K562 (cell line): ENCODE results near the gene OTOA. TPM values are rescaled to one million over a fixed set of nuclear protein-coding genes. Genes with fewer than 3 reads are reported as not detected.
A peak's percentile ranks its signal among the peaks of the same experiment; 100 is the strongest.

Experiments
- ATAC-seq: fragments of 200-7000 bp; cut with Tn5 transposase; 3 replicates; pipeline ENCODE4 v1.9.1; 2020; ENCODE audit warnings: moderate library complexity
- BruUV-seq: library from RNA; stranded (reverse); fragments of 400-500 nt; replicated peaks from 2 replicates; lab custom pipeline; 2021; lab: Mats Ljungman, UMichigan
- CTCF ChIA-PET: fragments of 300-600 bp; formaldehyde crosslinking; extraction: SDS; loops from one replicate; lab custom pipeline; 2021; ENCODE audit warnings: low intra/inter-chr PET ratio; lab: Yijun Ruan, JAX
- POLR2A ChIA-PET: fragments of 300-600, 350-650 bp; sonication (Branson Sonifier 250); formaldehyde crosslinking; extraction: SDS; loops from one replicate; lab custom pipeline; 2021; ENCODE audit warnings: antibody characterized with exemption, inconsistent platforms; lab: Yijun Ruan, JAX
- DNase-seq, 4 experiments: peaks; one replicate each; pipeline versions ENCODE4 v3.0.0 to v3.0.0-alpha.2; 2011 to 2018; ENCODE audit warnings: low spot score in 3 of 4, mixed read lengths in 3 of 4; ENCODE audit errors: extremely low read depth in 1 of 4
- FAIRE-seq: peaks from 2 replicates; lab custom pipeline; 2011; peaks lifted over from hg19 to GRCh38; lab: Jason Lieb, UNC
- H2AFZ ChIP-seq: 2 replicates; pipeline ENCODE4 v1.6.0; 2011; ENCODE audit warnings: low read depth, low read length, control low read depth, inconsistent platforms
- H3K27ac ChIP-seq: fragments of 200-600 bp; 3 replicates; pipeline ENCODE4 v1.8.0; 2011; ENCODE audit warnings: low read depth, mild to moderate bottlenecking, control low read depth, inconsistent platforms, low read length, moderate library complexity, mixed read lengths; ENCODE audit errors: extremely low read depth
- H3K27me3 ChIP-seq, 2 experiments: fragments of 300-600 bp in 1 of 2; 2 replicates in 1 of 2; 3 replicates in 1 of 2; pipeline versions ENCODE4 v1.6.0 to v1.8.0; 2011; ENCODE audit warnings: inconsistent platforms in 2 of 2, low read length in 2 of 2, mild to moderate bottlenecking in 1 of 2, mixed read lengths in 1 of 2, moderate library complexity in 1 of 2; ENCODE audit not compliant: control insufficient read depth in 2 of 2, insufficient read depth in 2 of 2
- H3K36me3 ChIP-seq: fragments of 300-600 bp; 3 replicates; pipeline ENCODE4 v1.8.0; 2011; ENCODE audit warnings: mild to moderate bottlenecking, low read length, inconsistent platforms; ENCODE audit not compliant: control insufficient read depth, insufficient read depth
- H3K4me1 ChIP-seq, 2 experiments: fragments of 200-600 bp in 1 of 2; replicated peaks in 1 of 2; 2 replicates in 1 of 2; 3 replicates in 1 of 2; pipeline versions ENCODE4 v1.5.1 to v1.8.0; 2011; ENCODE audit warnings: inconsistent platforms in 2 of 2, low read length in 2 of 2, mild to moderate bottlenecking in 1 of 2, mixed read lengths in 1 of 2, moderate library complexity in 1 of 2; ENCODE audit not compliant: control insufficient read depth in 2 of 2, insufficient read depth in 2 of 2
- H3K4me2 ChIP-seq: 2 replicates; pipeline ENCODE4 v1.6.1; 2011; ENCODE audit warnings: low read length, control low read depth, inconsistent platforms, mixed read lengths; ENCODE audit not compliant: insufficient read depth
- H3K4me3 ChIP-seq: fragments of 200-600 bp; sonication (generic), shearing (Covaris generic); 2 replicates; pipeline ENCODE4 v1.5.1; 2016; ENCODE audit warnings: control low read depth, inconsistent platforms
- H3K79me2 ChIP-seq: fragments of 200-600 bp; 3 replicates; pipeline ENCODE4 v1.8.0; 2011; ENCODE audit warnings: low read length, inconsistent platforms; ENCODE audit not compliant: control insufficient read depth, insufficient read depth
- H3K9ac ChIP-seq, 2 experiments: 2 replicates each; pipeline versions ENCODE4 v1.6.0 to v1.6.1; 2011; ENCODE audit warnings: low read depth in 2 of 2, low read length in 2 of 2, control low read depth in 1 of 2, inconsistent platforms in 1 of 2, mild to moderate bottlenecking in 1 of 2, mixed read lengths in 1 of 2; ENCODE audit not compliant: insufficient read depth in 1 of 2
- H3K9me1 ChIP-seq: one replicate; pipeline ENCODE4 v1.6.0; 2011; ENCODE audit warnings: inconsistent platforms, mild to moderate bottlenecking, low read length, moderate library complexity; ENCODE audit not compliant: control insufficient read depth, insufficient read depth
- H3K9me3 ChIP-seq: replicated peaks from 2 replicates; pipeline ENCODE4 v1.5.1; 2011; ENCODE audit warnings: low read depth, low read length, inconsistent platforms; ENCODE audit not compliant: control insufficient read depth, insufficient read depth
- H4K20me1 ChIP-seq: replicated peaks from 2 replicates; pipeline ENCODE4 v1.6.1; 2011; ENCODE audit warnings: low read length, inconsistent platforms, mixed read lengths; ENCODE audit not compliant: control insufficient read depth, insufficient read depth
- CEBPB ChIP-seq: fragments of 450-650 bp; IDR thresholded peaks from 2 replicates; pipeline ENCODE4 v1.6.1; 2016; ENCODE audit warnings: missing genetic modification characterization, missing compliant biosample characterization
- CTCF ChIP-seq, 3 experiments: IDR thresholded peaks in 2 of 3; conservative IDR thresholded peaks in 1 of 3; 2 replicates each; pipeline ENCODE4 v1.5.1; 2011 to 2012; ENCODE audit warnings: low read length in 3 of 3, mild to moderate bottlenecking in 3 of 3, control low read depth in 2 of 3, improper control_type of control experiment in 1 of 3, inconsistent platforms in 1 of 3, low read depth in 1 of 3, mixed read lengths in 1 of 3, moderate library complexity in 1 of 3; ENCODE audit not compliant: insufficient read depth in 2 of 3
- PURB ChIP-seq: sonication (generic); formaldehyde crosslinking; IDR thresholded peaks from 2 replicates; pipeline ENCODE4 v1.9.0; 2021; ENCODE audit warnings: low read depth, mild to moderate bottlenecking, missing genetic modification reagents
- TEAD1 ChIP-seq, 2 experiments: fragments of 450-650 bp in 1 of 2; sonication (generic) in 1 of 2; formaldehyde crosslinking; IDR thresholded peaks; 2 replicates each; pipeline versions ENCODE4 v1.4.0 to v1.8.0; 2020 to 2022; ENCODE audit warnings: mild to moderate bottlenecking in 2 of 2, missing genetic modification reagents in 1 of 2
- WGBS: fragments of 100-300 bp; shearing (Covaris generic); methylation state at CpG from one replicate; pipeline ENCODE4 v1.1.6; 2016; ENCODE audit warnings: low coverage, mixed read lengths; ENCODE audit not compliant: insufficient coverage; ENCODE audit errors: missing lambda C conversion rate; 5-methylcytosine and 5-hydroxymethylcytosine counted together
- in situ Hi-C: fragments of 300-500 bp; cut with MboI; formaldehyde crosslinking; loops from 4 replicates; pipeline ENCODE4 v1.15.0; 2018; ENCODE audit warnings: inconsistent platforms, mixed read lengths
- intact Hi-C: fragments of 100-400 bp; cut with micrococcal nuclease; formaldehyde crosslinking; loops from 2 replicates; pipeline ENCODE4 v1.14.2; 2022
- polyA plus RNA-seq, 8 experiments: library from polyadenylated mRNA; depleted of rRNA in 4 of 8; stranded (reverse) in 5 of 8; unstranded in 3 of 8; fragments of >200 nt; fragmentation: Nextera tagmentation in 2 of 8; fragmentation: Illumina TruSeq in 1 of 8; extraction: Ambion mirVana in 2 of 8; extraction: Trizol in 1 of 8; gene quantifications; 2 replicates each; pipeline versions ENCODE4 v1.2.1 to v1.2.3, GENCODE V29; 2011 to 2014; ENCODE audit warnings: inconsistent platforms in 1 of 8, missing spikeins in 1 of 8
- total RNA-seq, 7 experiments: library from RNA; depleted of rRNA in 6 of 7; stranded (reverse); fragments of >200 nt in 6 of 7; fragmentation: Illumina TruSeq in 2 of 7; extraction: Trizol in 2 of 7; gene quantifications; 2 replicates each; pipeline versions ENCODE4 v1.2.1 to v1.2.3, GENCODE V29; 2011 to 2021; ENCODE audit warnings: low replicate concordance in 1 of 7

The OTOA gene
- total and polyA plus RNA-seq, 9 of the 15 experiments (the other 6 are each of a cell fraction or from before 2014, with no cell fraction given) = 0.04 TPM; not detected in 8

GRCh38 chr16:21694609-21695008, 30.8 kb downstream of the OTOA start:
- Histone ChIP-seq H4K20me1 (no peaks in the 10 kb centered on the region), H3K9ac (no peak overlapping the region), H3K27me3 (no peaks in the 10 kb centered on the region; a peak in 3 of 5 replicates), H3K9me3 (no peaks in the 10 kb centered on the region), H2AFZ (no peak overlapping the region), H3K9me1 (no peaks in the 10 kb centered on the region), H3K4me2 (no peak overlapping the region), H3K79me2 (no peaks in the 10 kb centered on the region), H3K27ac (no peak overlapping the region), H3K4me1 (no peaks in the 10 kb centered on the region), H3K4me3 (no peak overlapping the region), H3K36me3 (no peaks in the 10 kb centered on the region)
- ChIA-PET CTCF (no interaction called here), POLR2A (interaction anchor here (1.1 to 1.8 kb wide), 2 partner anchors 10 to 46 kb away, joined by 3 to 11 read pairs; no protein-coding TSS in a partner anchor)
- no peak for ATAC-seq
- WGBS = 2% methylated on average over 4 of the region's 4 CpGs
- intact Hi-C loops (no loop called here), in situ Hi-C loops (no loop called here)
- BruUV-seq = no TSS peak
- FAIRE-seq = no peak
- no peak for TF ChIP-seq CTCF (IDR thresholded peaks at IDR 0.05 in 2 of 3, conservative IDR thresholded peaks at IDR 0.05 in 1 of 3; ENCODE audit: insufficient read depth in 2 of 3, low read depth in 1 of 3, low read length in 3 of 3)
- no peak for TF ChIP-seq TEAD1 (CRISPR knock-in tag; IDR thresholded peaks at IDR 0.05)
- no peak for DNase-seq

GRCh38 chr16:21697032-21697431, 33.3 kb downstream of the OTOA start:
- H3K9me1 ChIP-seq = no peaks in the 10 kb centered on the region
- BruUV-seq = no TSS peak
- ChIA-PET POLR2A (no interaction called here), CTCF (no interaction called here)
- H3K27me3 ChIP-seq = no peaks in the 10 kb centered on the region; a peak in 3 of 5 replicates
- no peaks in the 10 kb centered on the region for H4K20me1 ChIP-seq
- 6% methylated on average over 4 of the region's 5 CpGs for WGBS
- ATAC-seq (no peak), DNase-seq (no peak), FAIRE-seq (no peak)
- no peaks in the 10 kb centered on the region for H3K36me3 ChIP-seq
- no peak overlapping the region for H3K9ac ChIP-seq
- 0 out of 2 replicates have a peak, but pooled peaks have one; percentile 10 for TF ChIP-seq CEBPB (tag)
- no peak for TF ChIP-seq PURB (CRISPR knock-in tag)
- no peak overlapping the region for H3K4me3 ChIP-seq
- no peak overlapping the region for H3K4me2 ChIP-seq
- intact Hi-C loops = no loop called here
- H3K9me3 ChIP-seq = no peaks in the 10 kb centered on the region
- H3K27ac ChIP-seq = no peak overlapping the region
- no peaks in the 10 kb centered on the region for H3K79me2 ChIP-seq
- no peak overlapping the region for H2AFZ ChIP-seq
- H3K4me1 ChIP-seq = no peaks in the 10 kb centered on the region
- in situ Hi-C loops = no loop called here
